Endometrium (tissue), 2 donors: ENCODE data around the gene DKK1.

Source experiments
- FAIRE-seq: peaks from 2 replicates; lab custom pipeline; 2012; peaks lifted over from hg19 to GRCh38; lab: Jason Lieb, UNC
- donor health status: control.
- donor health status: control.

DKK1 gene, protein sequence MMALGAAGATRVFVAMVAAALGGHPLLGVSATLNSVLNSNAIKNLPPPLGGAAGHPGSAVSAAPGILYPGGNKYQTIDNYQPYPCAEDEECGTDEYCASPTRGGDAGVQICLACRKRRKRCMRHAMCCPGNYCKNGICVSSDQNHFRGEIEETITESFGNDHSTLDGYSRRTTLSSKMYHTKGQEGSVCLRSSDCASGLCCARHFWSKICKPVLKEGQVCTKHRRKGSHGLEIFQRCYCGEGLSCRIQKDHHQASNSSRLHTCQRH

DNA sequence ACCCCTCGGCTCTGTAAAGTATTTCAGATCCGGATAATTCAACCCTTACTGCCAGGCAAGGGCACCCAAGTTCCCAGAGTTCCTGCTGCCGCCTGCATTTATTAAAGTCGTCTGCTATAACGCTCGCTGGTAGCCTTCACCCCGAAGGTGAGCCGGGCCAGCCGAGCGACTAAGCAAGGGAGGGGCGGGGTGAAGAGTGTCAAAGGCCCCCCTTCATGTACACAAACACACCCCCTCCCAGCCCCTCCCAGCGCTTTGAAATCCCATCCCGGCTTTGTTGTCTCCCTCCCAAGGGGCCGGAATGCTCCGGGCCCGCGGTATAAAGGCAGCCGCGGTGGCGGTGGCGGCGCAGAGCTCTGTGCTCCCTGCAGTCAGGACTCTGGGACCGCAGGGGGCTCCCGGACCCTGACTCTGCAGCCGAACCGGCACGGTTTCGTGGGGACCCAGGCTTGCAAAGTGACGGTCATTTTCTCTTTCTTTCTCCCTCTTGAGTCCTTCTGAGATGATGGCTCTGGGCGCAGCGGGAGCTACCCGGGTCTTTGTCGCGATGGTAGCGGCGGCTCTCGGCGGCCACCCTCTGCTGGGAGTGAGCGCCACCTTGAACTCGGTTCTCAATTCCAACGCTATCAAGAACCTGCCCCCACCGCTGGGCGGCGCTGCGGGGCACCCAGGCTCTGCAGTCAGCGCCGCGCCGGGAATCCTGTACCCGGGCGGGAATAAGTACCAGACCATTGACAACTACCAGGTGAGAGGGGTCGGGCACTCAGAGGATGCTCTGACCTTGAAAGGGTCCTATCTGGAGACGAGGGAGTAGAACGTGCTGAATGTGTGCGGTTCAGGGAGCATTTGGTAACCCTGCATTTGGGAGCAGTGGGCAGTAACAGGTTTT, at the start of gene DKK1:
Gene DKK1, plus strand, starts transcription at position 349 of the 889 bp plus-strand sequence. Its CDS starts 154 bp downstream, at position 503.
- FAIRE-seq: no peak

DNA sequence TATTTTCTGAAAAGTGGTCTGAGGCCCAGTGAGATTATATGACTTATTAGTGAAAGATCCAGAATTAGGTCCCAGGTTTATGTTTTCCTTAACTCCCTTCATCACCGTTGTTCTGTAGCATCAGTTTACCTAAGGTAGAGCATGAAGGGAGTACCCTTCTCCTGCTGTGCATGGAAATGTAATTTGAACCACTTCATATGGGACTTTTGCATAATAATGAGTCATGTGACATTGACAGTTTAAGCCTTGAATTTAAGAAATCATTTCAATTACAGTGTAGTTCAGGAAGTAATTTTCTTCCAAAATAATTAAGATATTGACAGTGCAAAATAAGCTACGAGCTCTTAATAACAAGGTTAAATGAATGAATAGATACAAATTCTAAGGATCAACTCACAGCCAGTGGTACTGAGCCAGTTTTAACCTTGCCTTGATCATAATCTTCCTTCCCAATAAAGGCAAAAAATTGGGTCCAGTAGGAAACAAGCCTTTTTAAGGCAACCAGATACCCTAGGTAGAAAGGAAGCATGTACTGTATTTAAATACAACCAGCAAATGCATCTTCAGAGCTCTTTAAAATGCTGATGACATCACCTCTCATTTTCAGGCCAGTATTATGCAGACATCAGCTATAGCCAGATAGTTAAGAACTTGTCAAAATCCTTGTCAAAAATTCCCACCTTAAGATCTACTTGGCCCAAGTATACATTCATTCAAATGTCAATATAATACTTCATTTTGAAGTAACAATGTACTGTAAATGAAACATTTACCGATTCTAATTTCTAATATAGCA, 48.8 kb upstream of the DKK1 start:
- FAIRE-seq: no peak

DNA sequence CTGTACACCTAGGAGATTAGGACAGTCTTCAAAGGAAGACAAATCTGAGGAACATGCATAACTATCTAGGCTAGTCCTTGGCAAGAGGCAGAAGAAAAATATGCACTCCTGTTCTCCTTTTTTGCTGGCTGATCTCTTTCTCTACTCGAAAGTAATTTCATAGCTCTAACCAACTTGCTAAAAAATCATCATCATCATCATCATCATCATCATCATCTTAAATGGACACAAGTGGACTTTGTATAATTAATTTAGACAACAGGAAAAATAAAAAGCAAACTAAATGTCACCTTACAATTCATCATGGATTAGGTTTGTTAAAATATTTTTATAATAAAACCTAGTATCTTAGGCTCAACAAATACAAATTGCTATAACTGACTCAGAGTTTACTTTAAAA, 47.2 kb upstream of the DKK1 start:
- FAIRE-seq: no peak

DNA sequence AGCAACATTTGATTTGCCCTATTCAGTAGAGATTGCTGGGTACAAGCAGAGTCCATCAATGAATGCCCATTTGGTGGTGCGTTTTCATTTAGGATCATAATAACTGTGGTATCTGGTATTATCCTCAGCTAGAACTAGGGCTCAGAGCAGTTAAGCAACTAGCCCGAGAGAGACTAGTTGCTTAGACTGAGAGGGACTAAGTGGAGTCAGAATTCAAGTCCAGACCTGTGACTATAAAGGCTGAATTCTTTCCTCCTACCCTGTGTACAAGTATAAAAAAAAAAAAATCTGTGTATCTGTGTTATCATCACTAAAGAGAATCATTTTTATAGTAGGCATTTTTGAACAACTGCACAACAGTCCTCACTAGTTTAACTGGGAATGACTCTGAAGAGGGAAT, 45.3 kb upstream of the DKK1 start:
- FAIRE-seq: no peak

DNA sequence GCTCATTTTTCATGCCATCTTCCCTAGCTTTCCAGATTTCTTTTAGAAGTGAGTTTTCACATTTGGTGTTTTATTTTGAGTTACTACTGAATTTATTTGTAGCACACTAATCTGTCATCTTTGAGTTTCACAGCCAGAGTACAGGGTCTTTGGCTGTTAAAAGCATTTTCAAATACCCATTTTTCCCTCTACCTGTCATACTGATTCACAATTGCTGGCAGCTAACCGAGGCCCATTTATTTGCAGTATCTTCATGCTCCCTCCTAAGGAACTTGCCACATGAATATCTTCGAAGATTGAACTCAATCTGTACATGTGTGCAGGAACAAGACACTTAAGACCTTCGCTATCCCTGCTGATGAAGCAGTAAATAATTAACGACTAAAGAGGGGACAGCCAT, 44.8 kb upstream of the DKK1 start:
- no peak for FAIRE-seq

DNA sequence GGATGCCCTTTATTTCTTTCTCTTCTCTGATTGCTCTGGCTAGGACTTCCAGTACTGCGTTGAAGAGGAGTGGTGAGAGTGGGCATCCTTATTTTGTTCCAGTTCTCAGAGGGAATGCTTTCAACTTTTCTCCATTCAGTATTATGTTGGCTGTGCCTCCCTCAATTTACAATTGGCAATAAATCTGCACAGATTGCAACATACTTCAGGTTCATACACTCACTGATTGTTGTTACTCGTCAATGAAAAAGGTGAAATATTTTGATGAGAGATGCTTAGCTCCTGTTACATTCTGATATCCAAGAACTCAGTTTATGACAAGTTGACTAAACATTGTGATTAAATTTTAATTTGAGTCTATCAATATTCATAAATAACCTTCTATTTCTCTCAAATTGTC, 37.9 kb upstream of the DKK1 start:
- no peak for FAIRE-seq

DNA sequence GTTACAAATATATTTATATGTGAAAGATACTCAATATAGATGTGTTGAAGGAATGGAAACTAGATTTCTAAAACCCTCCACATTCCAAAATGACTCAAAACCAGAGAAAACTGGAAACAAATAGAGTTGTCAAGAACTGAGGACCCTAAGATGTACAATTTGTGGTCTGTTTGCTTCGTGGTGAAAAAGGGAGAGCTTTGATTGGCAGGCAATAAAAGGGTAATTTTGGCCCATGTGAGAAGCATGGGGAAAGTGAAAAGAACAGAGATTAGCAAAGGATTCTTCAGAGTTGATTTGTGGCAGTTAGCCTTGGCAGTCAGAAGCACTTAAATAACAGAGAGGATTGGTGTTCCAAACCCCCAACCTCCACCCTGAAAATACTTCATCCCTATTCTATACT, 37.1 kb upstream of the DKK1 start:
- FAIRE-seq: no peak

DNA sequence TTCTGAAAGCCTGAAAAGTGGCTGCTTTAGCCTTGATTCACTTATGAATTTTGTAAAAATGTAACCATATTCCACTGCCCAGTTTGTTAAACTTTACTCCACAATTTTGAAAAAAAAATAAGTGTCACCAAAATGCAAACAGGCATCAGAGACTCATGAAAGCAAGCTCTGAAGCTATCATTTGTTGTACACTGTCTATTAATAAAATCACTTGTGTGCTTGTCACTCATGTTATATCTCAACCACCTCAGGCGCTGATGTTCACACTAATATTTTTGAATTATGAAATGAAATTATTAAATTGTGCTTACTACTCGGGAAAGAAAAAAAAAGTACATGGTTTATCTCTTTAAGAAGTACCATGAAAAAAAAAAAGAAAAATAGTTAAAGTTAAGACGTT, 34.5 kb upstream of the DKK1 start:
- FAIRE-seq: no peak

DNA sequence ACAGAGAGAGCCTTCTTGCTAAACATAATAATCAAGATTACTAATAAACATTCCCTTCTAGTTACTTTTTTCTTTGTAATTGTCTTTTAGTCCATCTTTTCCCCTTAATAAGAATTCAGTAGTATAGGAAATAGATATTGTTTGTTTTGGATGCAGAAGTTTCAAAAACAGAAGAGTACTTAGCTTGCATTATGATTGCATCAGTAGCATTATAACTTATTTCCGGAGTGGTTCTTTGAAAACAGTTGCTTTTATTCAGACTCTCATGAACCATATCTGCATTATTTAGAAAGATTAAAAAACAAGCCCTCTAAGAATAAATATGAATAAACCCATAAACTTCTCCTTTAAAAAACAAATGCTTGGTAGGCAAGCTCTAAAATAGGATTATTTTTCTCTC, 34.0 kb upstream of the DKK1 start:
- no peak for FAIRE-seq

DNA sequence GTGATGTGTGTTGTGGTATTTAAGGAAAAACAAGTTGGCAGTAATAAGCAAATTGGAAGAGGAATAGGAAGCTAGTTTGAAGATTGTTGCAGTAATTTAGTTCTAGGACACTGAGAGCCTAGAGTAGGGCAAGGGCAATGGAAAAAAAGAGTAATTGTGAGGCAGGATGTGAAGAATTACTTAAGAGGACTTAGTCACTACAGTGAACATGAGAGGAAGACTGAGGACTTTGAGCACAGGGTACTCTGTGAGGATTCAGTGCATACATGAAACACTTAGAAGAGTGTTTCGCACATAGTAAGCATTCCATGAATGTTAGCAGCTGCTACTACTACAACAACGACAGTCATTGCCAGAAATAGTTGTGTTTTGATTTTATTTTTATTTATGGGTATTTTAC, 30.9 kb upstream of the DKK1 start:
- no peak for FAIRE-seq

DNA sequence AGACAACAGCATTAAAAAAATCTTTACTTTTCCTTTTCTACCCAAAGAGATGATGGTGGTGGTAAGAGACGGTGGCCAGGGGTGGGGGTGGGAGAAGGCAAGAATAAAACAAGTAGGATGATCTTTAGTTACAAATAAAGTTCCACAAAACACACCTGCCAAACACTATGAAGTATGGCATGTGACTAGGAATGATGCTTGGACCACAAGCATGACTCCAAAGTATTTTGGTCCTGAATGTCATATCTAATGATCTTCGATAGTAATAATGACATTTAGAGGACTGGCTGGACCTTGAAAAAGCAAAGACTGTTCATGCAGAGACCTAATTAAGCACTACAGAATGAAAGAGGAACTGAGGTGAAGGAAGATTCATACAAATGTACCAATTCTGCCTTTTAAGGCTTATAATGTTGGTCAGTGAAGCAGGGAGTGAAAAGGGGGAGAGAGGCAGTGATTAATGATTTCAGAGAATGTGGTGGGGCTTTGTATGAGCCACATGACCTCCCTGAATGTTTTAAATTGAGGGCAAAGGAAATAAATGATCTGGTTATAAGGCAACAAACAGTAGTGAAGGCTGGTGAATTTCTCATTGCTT, 29.6 kb upstream of the DKK1 start:
- FAIRE-seq: no peak

DNA sequence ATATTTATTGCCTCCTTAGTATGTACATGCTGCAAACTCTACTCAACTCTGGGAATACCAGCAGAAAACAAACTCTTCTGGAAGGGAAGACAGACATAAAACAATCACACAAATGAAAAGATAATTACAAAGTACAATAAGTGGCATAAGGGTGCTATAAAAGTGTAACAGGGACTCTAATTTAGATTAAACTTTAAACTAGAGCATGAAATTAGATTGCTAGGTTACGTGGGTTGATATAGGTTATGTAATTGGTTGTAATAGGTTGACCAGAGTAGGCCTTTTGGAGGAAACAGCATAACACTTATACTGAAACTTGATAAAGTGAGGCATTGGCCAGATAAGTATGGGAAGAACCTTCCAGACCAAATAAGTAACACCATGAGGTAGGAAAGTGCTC, 26.2 kb upstream of the DKK1 start:
- FAIRE-seq: no peak

DNA sequence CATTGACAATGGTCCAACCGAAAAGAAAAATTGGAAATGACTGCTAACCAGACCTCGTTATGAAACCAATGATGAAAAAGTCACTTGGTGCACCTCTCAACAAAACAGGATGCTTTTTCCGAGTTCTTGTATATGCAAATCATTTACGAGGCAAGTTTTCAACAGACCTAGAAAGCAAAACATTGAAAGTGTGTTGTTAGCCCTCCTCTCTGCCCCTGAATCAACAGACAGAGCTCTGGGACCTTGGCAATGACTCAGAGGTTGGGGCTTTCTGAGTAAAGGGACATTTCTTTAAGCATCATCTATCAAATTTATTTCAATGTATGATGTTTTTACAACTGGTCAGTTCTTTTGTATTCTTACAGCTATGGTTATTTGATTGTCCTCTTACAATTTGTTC, 16.3 kb upstream of the DKK1 start:
- no peak for FAIRE-seq

DNA sequence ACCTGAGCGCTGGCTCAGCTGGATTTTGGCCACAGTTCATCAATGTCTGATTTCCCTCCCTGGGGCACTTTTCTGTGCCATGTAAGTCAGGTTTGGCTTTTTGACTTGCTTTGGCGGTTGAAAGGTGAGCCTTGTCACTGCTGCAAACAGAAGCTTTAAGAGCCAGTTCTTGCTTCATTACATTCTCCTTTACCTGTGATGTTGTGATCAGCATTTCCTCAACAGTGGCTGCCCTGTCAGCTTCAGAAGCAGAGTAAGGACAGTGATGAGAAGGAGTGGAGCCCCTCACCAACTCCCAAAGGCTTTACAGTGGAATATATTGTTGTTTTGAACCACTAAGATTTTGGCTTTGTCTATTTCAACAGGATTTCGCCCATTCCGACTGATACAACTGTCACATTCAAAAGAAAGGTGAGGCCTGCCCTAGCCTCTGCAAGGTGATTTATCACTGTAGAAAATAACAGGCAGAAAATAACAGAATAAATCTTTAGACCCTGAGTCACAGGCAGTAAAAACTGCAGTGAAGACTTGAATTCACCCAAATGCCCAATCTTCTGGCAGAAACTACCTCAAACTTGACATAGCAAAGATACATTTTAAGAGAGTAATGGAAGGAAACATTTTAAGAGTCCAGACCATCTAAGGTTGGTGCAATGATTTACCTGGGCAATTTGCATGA, 13.3 kb upstream of the DKK1 start:
- FAIRE-seq: no peak

DNA sequence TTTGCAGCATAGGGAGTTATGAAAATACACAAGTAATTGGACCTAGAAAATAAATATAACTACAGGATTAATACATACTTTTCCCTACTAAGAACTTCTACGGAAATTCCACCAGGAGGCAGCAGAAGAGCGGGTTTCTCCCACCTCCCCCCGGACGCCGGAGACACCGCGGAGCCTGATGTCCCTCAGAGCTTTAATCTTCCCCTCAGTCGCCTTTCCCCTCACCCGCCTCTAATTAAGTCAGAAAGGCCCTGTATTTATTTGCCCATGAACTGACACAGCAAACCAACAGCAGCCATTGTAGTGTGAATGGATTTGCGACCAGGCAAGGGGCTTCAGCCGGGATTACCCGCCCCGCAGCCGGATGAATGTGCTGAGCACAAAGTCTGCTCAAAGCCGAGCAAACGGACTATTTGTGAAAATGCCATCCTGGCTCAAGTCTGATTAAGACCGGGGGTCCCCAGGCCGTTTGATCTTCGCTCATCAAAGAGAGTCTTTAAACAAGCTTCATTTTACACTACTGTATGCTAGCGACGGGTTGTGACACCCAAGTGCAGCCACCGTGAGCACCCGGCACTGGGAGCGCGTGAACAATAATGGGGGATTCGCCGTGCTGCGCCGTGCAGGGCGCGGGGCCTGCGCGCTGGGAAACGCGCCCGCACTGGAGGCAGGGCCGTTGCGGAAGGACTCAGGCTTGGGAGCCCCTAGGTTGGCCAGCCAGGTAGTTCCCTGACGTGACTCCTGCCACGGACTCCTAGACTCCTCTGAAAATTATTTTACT, 5.6 kb upstream of the DKK1 start:
- FAIRE-seq: peak; percentile 59

DNA sequence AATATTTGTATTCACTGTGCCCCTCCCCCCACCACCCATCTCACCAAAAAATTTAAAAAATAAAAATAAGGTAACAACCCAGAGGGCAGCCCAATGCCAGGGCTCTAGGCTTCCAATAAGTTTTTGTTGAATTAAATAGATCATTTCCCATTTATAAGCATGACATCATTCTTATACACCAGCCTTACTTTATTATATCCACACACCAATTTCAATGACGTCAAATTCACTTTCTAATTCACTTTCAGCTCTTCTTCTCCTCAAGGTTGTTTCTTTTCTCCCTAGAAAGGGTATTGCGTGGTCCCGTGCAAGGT, 1.2 kb upstream of the DKK1 start:
- FAIRE-seq: no peak

DNA sequence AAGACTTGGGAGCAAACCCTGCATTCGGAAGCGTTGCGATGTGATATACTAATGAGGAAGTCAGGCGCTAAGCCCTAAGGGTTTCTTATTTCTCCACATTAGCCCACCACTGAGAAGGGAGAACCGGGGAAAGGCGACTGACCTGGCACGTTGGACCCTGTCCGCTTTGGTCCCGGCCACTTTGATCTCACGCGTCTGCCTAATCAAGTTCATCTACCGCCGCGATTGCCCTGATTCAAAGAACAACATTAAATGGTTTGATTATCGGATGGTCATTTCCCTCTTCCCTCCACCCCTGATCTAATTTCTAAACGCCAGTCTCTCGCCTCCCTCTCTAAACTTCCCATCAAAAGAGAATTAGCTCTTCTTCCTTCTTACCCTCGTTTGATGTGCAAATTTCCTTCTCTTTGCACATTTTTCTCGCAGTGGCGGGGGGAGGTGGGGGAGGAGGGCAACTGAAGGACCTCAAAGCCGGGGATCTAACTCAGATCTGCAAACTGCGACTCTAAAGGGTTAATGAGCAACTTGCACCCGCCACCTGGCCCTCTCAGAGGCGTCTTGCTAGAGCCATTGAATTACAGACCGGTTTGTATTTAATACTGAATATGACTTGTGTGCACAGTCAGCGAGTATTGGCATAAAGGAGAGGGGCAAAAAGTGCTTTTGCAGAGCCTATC, 687 bp upstream of the DKK1 start:
- FAIRE-seq: no peak

DNA sequence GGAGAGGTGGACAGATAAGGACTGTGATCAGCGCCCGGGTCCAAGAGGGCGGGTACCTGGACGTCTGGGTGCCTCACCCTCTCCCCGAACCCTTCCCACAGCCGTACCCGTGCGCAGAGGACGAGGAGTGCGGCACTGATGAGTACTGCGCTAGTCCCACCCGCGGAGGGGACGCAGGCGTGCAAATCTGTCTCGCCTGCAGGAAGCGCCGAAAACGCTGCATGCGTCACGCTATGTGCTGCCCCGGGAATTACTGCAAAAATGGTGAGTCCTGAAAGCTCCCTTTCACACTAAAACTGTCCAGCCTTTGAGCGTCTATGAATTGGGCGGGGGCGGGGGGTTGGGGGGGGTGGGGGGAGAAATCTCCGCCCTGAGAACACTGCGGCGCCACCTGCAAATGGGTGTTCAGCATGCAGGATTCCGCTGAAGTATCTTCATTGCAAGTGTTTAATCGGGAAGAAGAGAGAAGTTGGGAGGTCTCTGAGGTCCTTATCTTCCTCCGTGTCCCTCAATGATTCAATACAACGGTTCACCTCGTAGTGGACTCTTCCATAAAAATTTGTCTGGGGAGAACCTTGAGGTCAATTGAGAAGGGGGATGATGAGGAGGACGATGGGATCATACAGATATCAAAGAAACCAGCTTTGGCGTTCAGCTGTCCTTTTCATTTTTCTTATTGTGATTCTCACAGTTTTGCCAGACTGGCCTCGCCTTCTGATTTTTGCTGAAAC, 906 bp downstream of the DKK1 start:
- FAIRE-seq: no peak

DNA sequence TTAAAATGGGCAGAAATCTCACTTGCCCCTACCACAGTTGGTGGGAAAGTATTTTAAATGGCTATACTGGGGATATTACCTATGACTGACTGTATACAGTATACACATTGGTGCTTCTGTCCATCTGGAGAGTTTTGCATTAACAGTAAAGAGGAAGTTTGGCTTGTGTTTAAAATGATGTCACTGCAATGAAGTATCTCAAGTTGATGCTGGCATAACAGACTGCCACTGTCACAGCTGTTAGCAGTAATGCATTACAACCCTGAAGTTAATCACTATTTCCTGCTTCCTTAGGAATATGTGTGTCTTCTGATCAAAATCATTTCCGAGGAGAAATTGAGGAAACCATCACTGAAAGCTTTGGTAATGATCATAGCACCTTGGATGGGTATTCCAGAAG, 1.9 kb downstream of the DKK1 start:
- no peak for FAIRE-seq

DNA sequence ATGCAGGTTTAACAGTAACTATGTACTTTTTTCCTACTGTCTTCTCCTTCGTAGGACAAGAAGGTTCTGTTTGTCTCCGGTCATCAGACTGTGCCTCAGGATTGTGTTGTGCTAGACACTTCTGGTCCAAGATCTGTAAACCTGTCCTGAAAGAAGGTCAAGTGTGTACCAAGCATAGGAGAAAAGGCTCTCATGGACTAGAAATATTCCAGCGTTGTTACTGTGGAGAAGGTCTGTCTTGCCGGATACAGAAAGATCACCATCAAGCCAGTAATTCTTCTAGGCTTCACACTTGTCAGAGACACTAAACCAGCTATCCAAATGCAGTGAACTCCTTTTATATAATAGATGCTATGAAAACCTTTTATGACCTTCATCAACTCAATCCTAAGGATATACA, 2.4 kb downstream of the DKK1 start:
- no peak for FAIRE-seq
